UCSD-AML1 (cell line): ENCODE results near the gene FAM241A.
"Not testable (repeated sequence)": the region's sequence is repeated elsewhere in the genome, so short reads cannot be mapped to it uniquely, and the experiment has no call there.

Experiments
- DNase-seq: peaks from one replicate; lab custom pipeline; 2025; ENCODE audit not compliant: unreplicated experiment; lab: John Stamatoyannopoulos, UW

The FAM241A gene

DNA sequence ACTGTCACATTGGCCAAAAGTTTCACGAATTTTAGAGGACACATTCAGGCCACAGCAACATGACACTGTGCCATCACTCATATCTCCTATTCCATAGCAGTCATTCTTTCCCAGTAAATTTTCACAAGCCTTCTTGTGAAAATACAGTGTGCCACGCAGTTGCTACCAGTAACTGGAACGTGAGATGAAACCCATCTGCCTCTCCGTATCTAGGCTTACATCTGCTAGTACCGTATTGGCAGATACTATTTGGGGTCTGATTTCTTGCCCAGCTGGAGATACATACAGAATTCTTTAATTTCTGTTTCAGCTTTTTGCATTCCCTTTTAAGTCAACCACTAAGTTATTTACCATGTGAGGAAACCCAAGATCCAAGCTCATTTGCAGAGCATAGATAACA lies 8.7 kb upstream of the FAM241A start:
- DNase-seq = no peak

DNA sequence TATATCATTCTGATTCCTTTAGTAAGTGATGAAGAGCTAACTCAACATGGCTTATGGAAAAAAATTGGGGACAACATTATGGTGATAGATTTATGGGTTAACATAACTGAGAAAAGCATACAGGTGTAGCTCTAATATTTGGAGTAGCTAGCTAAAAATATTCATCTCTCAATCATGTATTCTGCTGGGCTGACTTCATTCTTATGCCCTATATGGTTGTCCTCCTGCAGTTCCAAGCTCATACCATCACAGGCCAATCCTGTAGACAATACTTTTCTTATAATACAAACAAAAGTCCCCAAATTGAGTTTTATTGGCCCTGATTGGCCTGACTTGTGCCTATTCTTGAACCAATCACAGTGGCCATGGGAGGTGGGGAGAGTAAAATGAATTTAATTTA lies 6.7 kb upstream of the FAM241A start:
- no peak for DNase-seq

DNA sequence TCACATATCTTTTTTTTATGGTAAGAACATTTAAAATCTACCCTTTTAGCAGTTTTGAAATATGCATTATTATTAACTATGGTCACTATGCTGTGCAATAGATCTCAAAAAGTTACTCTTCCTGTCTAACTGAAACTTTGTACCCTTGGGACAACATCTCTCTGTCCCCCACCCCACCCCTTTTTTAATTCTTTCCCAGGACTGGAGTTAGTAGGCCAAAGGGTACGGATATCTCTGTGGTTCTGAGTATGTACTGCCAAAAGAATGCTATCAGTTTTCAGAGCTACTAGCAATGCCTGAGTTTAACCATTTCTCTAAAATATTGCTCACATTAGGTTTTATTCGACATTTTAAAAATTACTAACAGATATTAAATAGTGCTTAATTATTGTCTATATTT lies 4.7 kb upstream of the FAM241A start:
- no peak for DNase-seq

DNA sequence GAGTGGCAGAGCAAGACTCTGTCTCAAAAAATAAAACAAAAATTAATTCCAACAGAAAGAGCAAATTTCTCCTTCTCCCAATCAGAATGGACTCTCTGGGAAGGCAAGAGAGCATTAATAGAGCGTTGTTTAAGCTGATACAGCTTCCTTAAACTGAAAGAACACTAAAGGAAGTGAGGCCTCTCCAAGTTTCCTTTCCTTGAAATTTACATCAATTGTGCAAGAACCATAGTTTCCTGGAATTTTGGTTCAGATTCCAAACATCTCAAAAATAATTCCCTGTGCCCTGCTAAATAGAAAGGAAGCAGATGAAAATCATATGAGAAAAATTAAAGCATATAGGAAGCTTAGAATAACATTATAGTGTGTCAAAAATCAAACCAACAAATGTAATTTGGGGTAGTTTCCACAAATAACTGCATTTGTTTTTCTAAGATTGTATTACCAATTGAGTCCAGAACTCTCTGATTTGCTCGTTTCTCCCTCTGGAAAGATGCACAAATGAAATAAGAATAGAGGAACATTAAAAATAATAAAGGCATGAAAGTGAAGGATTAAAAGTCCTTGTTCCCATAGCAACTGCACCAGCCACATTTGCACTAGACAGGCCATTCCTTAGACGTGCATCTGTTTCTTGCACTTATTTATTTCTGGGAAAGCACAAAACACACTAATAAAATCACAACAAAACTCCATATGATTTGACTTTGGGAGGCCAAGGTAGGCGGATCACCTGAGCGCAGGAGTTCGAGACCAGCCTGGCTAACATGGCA lies 3.7 kb upstream of the FAM241A start:
- no peak for DNase-seq

DNA sequence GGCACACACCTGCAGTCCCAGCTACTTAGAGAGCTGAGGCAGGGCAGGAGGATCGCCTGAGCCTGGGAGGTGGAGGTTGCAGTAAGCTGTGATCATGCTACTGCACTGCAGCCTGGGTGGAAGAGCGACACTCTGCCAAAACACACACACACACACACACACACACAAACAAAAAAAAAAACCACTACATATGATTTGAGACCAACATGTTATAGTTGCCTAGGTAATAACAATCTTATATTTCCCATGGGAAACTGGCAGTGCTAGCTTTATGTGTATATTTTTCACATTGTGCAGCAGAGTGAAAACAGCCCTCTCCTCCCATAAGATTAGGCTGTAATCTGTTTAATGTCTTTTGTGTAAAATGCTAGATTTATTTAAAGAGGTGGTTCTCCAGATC lies 3.1 kb upstream of the FAM241A start:
- no peak for DNase-seq

DNA sequence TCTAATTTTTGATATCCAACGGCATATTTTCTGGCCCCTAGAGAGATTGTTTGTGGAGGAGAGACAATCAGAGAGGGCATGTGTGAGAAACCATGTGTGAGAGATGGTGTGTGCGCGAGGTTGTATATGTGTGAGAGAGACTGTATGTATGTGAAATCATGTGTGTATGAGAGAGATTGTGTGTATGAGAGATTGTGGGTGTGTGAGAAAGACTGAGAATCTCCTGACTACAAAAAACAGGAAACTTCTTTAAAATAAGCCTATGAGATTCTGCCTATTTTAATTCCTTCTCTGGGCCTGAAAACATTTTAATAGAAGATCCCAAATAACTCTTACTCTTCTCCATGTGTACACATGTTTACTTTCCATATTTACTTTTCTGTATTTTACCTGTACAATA lies 1.5 kb upstream of the FAM241A start:
- no peak for DNase-seq

DNA sequence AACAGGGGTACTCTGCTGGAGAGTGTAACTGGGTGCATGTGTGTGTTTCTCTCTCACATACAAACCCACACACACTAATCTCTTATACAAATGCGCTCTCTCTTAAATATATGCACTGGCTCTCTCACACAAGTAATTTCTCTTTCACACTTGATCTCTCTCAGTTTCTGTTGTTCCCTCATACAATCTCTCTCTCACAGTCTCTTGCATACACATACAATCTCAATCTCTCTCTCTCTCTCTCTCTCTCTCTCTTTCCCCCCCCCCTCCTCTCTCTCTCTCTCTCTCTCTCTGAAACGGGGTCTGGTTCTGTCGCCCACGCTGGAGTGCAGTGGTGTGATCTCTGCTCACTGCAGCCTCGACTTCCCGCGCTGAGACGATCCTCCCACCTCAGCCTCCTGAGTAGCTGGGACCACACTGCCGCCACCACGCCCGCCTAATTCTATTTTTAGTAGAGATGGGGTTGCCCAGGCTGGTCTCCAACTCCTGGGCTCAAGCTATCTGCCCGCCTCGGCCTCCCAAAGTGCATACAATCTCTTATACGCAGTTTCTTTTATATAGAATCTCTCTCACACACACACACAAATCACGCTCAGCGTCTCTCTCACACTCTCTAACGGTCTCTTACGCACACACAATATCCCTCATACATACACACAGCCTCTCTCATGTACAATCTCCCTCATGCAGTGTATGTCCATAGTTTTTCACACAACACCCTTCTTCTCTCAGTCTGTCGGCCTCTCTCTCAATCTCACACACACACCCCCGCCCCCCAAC lies 518 bp upstream of the FAM241A start:
- DNase-seq = no peak

DNA sequence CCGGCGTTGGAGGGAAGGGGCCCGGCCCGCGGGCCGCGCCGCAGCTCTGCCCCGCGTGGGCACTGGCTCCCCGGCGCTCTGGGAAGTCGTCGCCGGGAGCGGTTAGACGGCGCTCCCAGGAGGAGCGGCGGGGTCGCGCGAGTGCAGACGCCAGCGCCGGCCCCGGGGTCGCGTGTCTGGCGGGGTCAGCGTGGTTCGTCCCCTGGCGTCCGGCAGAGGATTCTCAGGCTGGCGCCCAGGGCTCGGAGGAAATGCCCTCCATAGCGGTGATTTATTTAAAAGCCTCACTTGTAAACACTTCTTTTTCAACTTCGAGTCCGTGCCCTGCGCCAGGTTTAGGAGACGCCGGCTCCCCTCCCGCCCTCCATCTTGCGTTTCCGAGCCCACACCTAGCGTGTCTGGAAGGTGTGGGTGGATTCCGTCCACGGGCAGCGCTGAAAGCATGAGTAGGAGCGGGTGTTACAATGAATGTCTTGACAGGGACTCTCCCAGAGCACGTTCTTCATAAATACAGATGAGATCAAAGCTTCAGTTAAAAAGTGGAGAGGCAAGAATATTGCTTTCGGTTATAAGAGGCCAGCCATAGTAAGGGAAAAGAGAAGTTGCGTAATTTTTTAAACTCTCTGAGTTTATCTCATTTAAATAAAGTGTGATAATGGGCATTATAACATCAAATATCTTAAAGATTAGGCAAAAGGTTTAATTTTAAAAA lies 692 bp downstream of the FAM241A start:
- DNase-seq = peak; percentile 68

DNA sequence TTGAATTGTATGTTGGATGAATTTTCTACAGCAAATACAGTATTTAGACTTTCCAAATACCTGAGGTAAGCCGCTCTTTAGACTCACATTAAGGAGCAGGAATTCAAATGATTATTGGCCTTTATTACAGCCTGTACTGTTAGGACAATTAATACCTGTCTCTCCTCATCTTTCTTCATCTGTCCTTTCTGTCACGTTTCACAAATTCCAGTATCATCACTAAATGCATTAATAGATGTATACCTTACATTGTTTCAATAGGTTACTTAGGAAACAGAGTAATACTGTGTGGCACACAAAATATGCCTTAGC lies 1.2 kb downstream of the FAM241A start:
- DNase-seq = no peak

DNA sequence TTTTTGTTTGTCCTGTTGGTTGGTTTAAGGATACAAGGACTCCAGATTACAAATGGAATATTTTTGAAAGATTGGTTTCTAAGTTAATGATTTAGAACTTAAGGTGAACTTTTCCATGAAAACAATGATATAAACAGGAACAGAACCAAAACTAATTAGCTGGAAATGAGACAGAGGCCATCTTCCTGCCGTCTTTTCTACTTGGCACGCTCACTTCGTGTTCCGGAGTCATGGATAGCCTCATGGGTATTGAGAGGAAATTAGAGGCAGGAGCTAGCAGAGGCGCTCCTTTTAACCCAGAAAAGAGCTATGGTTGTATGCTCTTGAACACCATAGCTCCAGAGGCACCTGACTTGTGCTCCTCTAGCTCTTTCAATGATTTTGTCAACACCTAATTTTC lies 2.4 kb downstream of the FAM241A start:
- peak; percentile 11 for DNase-seq

DNA sequence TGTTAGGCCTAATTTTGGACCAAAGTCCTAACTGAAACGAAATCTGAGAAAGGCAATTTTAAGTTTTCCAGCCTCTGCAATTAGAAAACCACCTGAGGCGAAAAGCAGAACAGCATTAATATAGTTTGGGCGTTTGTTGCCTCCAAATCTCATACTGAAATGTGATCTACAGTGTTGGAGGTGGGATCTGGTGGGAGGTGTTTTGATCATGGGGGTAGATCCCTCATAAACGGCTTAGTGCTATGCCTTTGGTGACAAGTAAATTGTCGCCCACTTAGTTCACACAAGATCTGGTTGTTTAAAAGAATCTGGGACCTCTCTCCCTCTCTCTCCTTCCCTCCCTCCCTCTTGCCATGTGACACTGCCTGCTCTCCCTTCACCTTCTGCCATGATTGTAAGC lies 5.7 kb downstream of the FAM241A start:
- DNase-seq = no peak

DNA sequence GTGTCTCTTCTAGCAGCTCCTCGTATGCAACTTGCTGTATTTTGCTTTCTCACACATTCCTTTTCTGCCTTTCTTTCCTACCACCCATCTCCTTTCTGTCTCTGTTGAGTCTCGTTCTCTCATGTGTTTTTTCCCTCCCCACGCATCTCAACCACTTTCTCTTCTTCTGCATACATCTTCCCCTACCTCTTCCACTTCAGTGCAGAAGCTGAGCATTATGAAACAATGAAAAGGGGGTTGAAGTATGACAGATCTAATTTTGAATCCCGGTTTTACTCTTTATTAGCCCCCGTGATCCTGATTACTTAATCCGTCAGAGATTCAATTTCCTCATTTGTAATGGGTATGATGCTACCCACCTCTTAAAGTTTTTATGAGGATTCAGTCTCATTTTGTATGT lies 7.3 kb downstream of the FAM241A start:
- DNase-seq = no peak

DNA sequence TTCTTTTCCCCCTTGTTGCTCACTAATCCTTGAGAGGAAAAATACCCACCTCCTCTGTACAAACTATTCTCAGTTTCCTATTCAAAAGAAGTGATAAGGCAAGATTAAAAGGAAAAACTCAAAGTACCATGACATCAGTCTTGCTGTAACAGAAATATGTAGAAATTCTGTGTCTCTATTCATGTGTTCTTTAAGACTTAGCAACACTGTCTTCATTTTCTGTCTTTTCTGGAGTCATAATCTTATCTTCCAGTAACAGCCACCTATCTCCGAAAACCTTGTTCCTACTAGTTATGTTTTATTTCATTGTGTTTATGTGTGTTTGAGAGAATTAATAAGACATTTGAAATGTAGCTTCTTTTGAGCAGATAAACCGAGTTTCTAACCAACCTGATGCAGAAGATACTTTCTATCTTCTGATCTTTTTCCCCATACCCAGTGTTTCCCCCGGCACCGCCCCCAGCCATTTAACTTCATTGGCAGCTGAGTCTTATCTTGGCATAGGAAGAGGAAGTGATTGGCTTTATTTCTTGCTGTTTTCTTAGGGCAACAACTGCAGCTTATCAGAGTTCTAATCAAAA lies 8.0 kb downstream of the FAM241A start:
- peak; percentile 21 for DNase-seq

DNA sequence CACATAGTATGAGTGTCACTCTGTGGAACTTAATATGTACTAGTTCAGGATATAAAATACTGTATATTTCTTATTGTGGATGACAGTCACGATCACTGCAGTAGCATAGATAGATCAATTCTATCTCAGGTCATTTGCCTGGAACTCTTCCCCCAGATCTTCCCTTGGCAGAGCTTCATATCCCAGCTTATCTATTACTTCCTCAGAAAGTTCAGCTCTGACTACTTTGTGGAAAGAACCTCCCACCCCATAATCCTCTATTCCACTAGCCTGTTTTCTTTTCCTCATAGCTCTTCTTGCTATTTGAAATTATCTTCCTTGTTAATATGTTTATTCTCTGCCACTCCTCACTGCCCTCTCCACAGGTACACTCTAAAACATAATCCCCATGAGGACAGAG lies 10.9 kb downstream of the FAM241A start:
- no peak for DNase-seq

DNA sequence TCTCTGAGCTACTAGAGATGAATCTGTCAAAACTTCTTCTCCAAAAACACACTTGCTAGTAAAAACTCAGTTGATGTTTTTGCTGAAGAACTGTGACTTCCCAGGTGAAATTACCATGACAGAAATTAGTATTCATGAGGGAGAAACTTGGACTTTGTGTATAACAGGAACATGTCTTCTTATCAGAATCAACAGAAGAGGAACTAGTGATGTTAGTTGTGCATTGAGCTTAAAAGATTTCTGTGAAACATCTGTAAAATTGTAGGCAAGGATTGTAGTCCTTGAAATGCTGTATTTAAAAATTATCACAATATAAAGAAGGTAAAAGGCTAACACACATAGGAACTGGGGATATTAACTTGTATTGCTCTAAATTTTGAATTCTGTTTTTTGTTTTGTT lies 11.3 kb downstream of the FAM241A start:
- DNase-seq = no peak

DNA sequence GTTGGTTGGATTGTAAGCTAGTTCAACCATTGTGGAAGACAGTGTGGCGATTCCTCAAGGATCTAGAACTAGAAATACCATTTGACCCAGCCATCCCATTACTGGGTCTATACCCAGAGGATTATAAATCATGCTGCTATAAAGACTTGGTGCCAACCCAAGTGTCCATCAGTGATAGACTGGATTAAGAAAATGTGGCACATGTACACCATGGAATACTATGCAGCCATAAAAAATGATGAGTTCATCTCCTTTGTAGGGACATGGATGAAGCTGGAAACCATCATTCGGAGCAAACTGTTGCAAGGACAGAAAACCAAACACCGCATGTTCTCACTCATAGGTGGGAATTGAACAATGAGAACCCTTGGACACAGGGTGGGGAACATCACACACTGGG lies 18.5 kb downstream of the FAM241A start:
- not testable (repeated sequence) for DNase-seq

DNA sequence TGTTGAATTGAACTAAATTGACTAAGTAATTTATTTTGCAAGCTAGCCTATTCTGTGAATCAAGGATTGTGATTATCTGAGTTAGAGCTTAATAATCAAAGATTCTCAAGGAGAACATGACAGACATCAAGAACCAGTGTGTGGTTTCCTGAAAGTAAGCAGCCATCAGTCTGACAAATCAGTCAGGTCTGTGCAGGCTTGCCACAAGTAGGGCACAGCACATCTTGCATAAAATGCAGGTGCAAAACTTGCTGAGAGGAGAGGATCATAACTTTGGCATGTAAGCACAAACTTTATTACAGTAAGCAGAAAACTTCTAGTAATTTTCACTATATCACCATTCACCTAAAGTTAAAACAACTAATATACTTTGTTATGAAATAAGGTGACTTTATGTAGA lies 22.5 kb downstream of the FAM241A start:
- DNase-seq = no peak

DNA sequence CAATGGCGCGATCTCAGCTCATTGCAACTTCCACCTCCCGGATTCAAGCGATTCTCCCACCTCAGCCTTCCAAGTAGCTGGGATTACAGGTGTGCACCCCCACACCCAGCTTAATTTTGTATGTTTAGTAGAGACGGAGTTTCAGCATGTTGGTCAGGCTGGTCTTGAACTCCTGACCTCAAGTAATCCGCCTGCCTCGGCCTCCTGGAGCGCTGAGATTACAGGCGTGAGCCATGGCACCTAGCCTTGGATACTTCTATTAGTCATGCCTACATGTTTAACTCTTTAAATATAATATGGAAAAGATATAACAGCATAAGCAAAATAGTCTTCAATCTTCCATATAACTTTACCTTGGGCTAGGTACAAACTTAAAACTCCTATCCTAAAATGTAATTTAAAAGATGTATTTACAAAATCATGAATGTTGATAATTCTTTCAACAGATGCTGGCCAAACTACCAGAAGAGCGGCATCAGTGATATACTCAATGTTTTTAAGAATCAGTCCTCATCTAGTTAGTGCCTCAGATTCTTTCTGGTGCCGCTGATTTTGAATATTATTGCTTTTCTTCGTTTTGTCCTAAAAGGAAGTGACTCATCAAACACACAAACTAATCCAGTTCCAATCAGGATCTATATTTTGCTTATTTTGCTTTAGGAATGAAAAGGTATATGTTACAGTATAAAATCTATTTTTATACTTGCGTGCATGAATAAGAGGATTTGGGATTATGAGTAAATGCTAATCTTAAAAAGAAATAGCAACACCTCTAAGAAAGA lies 23.7 kb downstream of the FAM241A start:
- DNase-seq = no peak

DNA sequence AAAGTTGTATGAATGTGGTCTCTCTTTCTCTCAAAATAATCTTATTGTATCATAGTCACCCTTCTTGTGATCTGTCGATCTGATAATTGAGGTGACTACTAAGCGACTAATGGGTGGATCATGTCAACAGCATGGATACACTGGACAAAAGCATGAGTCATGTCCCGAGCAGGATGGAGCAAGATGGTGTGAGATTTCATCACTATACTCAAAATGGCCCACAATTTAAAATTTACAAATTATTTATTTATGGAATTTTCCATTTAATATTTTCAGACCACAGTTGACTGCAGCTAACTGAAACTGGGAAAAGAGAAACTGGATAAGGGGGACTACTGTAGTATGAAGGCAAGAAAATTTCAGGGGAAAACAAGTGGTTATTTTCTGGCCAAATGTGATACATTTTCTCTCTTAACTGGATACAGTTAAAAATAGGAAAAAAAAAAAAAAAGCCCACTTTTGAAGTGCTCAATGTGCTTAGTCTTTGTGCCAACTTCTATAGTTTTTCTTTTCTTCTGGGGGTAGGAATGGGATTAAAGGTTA lies 25.3 kb downstream of the FAM241A start:
- no peak for DNase-seq

DNA sequence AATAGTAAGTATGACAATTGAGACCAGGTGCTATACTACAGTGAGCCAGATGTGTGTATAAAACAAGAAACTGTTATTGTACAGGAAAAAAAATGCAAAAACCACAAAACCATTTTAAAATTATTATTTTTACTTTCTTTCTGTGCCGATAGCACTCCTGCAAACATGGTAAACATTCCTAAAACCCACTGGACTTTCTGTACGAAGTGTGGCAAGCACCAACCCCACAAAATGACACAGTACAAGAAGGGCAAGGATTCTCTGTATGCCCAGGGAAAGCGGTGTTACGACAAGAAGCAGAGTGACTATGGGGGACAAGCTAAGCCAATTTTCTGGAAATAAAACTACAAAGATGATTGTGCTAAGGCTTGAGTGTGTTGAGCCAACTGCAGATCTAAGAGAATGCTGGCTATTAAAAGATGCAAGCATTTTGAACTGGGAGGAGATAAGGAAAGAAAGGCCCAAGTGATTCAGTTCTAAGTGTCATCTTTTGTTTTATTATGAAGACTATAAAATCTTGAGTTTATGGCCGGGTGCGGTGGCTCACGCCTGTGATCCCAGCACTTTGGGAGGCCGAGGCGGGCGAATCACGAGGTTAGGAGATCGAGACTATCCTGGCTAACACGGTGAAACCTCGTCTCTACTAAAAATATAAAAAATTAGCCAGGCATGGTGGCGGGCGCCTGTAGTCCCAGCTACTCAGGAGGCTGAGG lies 26.0 kb downstream of the FAM241A start:
- DNase-seq = not testable (repeated sequence)
